Spleen (tissue), 7 donors: Measurements from ENCODE around the gene STRIT1.

Experiments
- POLR2A ChIP-seq, 3 donors: fragments of 450-650 bp; IDR thresholded peaks; one replicate each; pipeline ENCODE4 v1.5.1; 2017; ENCODE audit warnings: antibody characterized with exemption in 3 of 3, mild to moderate bottlenecking in 1 of 3
- POLR2AphosphoS5 ChIP-seq, 3 donors: sonication (generic); formaldehyde crosslinking; IDR thresholded peaks; one replicate each; pipeline ENCODE4 v1.5.1; 2017; ENCODE audit warnings: antibody characterized with exemption in 3 of 3
- TF ChIP-seq, protein P1 (sequence below), 11 experiments: fragments of 200-600 bp in 7 of 11; fragments of 450-650 bp in 4 of 11; sonication (generic) in 4 of 11; IDR thresholded peaks in 8 of 11; conservative IDR thresholded peaks in 3 of 11; 1 replicate in 7 of 11; 2 replicates in 4 of 11; pipeline versions ENCODE4 v1.4.0 to v1.8.0; 2016 to 2021; ENCODE audit warnings: antibody characterized with exemption in 11 of 11, inconsistent platforms in 4 of 11, mild to moderate bottlenecking in 1 of 11
- donor health status: DM: no; HTN: no; CAD: no; lungs with moderate emphysema.
- donor health status: DM: no; HTN: no; CAD: no.
- donor health status: DM: no; HTN: no; CAD: no.

DNA sequence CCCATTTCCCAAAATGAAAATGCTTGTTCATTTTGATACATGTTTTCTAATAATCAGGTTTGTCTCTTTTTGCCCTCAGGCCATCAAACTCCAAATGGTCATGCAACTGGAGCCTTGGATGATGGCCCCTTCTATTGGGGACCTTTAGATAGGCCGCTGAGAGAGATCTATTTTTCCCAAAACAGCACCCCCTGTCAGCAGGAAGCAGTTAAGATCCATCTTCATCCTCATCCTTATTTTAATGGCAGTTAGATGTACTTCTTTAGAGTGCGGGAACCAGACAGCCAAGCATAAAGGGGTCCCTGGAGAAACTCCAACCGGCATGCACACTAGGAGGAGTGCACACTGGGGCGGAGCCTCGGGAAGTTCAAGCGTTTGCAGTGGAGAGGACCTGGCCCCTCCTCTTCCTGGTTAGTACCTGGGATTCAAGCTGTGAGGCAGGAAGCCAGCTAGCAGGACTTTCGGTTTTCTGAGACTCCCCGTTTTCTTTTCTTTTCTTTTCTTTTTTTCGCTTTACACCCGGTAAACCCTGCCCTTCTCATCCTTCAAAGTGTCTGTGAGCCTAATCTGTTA is 31.9 kb upstream of the STRIT1 start:
- TF ChIP-seq POLR2A (IDR thresholded peaks at IDR 0.05) (no peak), POLR2AphosphoS5 (IDR thresholded peaks at IDR 0.05) (no peak)
- TF ChIP-seq, protein P1, sequence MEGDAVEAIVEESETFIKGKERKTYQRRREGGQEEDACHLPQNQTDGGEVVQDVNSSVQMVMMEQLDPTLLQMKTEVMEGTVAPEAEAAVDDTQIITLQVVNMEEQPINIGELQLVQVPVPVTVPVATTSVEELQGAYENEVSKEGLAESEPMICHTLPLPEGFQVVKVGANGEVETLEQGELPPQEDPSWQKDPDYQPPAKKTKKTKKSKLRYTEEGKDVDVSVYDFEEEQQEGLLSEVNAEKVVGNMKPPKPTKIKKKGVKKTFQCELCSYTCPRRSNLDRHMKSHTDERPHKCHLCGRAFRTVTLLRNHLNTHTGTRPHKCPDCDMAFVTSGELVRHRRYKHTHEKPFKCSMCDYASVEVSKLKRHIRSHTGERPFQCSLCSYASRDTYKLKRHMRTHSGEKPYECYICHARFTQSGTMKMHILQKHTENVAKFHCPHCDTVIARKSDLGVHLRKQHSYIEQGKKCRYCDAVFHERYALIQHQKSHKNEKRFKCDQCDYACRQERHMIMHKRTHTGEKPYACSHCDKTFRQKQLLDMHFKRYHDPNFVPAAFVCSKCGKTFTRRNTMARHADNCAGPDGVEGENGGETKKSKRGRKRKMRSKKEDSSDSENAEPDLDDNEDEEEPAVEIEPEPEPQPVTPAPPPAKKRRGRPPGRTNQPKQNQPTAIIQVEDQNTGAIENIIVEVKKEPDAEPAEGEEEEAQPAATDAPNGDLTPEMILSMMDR (IDR thresholded peaks at IDR 0.05 in 8 of 11, conservative IDR thresholded peaks at IDR 0.05 in 3 of 11) = no peak
